ENCODE results near the gene LRRC27. TPM values are rescaled to one million over a fixed set of nuclear protein-coding genes. Genes with fewer than 3 reads are reported as not detected.

Gene LRRC27
- polyA plus RNA-seq, 3 donors = 26.3 to 31.9 (median 26.8) TPM

DNA sequence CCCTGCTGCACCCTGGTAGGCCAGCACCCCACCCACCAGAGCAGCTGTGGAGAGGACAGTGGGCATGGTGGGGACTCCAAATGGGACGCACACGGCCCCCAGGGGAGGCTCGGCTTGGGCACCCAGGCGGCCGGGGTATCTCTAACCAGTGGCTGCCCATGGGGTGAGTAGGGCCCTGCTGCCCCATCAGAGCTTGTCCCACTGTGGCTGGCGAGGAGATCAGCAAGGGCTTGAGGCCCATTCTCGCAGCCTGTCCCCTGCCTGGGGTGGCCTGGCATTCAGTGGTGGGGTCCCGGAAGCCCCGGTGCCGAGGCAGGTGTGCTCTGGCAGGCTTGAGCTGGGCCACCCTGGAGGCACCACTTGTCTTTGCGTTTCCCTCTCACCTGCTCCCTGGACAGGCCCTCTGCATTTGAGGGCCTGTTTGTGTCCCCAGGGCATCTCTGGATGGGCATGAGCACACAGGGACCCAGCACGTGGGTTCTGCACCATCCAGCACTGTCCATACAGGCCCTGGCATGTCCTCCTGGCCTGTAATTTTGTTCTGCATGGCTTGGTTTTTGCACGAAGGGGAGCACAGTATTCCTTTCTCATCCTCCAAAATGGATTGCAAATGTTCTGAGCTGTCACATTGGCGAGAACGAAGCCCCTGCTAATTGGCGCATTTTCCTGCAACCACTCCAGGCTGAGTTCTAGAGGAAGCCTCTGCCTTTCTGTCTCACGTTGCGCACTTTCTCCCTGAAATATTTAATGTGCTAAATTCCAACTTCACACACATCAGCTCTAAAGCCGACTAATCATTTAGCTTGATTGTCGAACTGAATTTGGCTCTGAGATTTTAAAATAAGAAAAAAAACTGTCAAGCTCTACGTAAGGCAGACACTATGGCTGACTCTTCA is 92.2 kb downstream of the LRRC27 start:
- no peak for DNase-seq (ENCODE audit: extremely low read depth in 1 of 11, low read depth in 9 of 11, low spot score in 4 of 11)

DNA sequence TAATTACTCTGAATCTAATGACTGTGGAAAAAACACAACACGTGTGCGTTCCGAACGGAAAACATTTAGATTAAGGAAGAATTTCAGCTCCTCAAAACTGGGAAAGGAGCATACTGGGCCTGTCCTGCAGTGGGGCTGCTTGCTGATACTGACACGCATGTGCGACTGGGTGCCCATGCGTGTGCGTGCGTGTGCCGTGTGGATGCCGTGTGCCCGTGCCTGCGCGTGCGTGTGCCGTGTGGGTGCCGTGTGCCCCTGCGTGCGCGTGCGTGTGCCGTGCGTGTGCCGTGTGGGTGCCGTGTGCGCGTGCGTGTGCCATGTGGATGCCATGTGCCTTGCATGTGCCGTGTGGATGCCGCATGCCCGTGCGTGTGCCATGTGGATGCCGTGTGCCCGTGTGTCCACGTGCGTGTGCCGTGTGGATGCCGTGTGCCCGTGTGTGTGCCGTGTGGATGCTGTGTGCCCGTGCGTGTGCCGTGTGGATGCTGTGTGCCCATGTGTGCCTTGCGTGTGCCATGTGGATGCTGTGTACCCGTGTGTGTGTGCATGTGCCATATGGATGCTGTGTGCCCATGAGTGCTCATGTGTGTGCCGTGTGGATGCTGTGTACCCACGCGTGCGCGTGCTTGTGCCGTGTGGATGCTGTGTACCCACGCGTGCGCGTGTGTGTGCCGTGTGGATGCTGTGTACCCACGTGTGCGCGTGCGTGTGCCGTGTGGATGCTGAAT is 93.2 kb downstream of the LRRC27 start:
- no peak for DNase-seq (ENCODE audit: extremely low read depth in 1 of 11, low read depth in 9 of 11, low spot score in 4 of 11)

DNA sequence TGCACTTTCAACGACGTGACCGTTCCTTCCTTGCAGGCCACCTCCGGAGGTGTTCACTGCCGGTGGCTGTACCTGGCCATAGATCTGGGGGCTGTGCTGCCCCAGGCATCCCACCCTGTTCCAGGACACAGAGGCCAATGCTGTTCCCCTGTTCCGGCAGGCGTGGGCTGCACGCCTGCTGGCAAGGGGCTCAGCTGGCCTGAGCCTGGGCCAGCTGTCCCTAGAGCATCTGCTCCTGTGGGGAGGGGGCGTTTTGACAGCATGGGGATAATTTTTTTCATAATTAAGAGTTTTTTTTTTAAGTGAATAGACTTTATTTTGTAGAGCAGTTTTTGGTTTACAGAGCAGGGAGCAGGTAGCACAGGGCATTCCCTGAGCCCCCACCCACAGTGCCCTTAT is 93.8 kb downstream of the LRRC27 start:
- DNase-seq (ENCODE audit: extremely low read depth in 1 of 11, low read depth in 9 of 11, low spot score in 4 of 11) = no peak

DNA sequence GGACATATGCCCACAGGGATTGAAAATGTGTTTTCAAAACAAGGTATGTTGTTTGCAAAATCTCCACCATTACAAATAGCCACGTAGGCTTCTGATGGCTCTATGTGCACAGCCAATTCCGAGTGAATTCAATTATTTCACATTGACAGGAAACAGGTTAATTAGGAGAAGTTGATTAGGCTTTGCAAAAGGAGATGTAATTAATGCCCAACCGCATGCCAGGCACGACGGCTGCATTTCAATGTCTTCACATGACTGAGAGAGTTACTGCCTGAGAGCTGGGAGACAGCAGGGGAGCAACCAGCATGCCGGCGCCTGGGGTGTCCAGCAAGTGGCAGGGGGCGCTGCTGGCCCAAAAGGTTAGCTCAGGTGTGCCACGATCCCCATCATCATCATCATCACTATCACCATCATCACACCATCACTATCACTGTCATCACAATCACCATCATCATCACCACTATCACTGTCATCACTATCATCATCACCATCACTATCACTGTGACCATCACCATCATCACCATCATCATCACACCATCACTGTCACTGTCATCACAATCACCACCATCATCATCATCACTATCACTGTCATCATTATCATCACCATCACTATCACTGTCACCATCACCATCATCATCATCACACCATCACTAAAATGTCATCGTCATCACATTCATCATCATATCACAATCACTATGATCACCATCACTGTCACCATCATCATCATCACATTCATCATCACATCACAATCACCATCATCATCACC is 95.2 kb downstream of the LRRC27 start:
- DNase-seq (ENCODE audit: extremely low read depth in 1 of 11, low read depth in 9 of 11, low spot score in 4 of 11) = no peak

DNA sequence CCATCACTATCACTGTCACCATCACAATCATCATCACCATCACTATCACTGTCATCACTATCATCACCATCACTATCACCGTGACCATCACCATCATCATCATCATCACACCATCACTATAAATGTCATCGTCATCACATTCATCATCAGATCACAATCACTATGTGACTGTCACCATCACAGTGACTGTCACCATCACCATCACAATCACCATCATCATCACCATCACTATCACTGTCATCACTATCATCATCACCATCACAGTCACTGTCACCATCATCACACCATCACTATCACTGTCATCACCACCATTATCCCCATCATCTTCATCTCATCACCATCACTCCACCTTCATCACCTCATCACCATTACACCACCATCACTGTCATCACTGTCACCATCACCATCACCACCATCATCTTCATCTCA is 96.0 kb downstream of the LRRC27 start:
- DNase-seq (ENCODE audit: extremely low read depth in 1 of 11, low read depth in 9 of 11, low spot score in 4 of 11) = no peak

DNA sequence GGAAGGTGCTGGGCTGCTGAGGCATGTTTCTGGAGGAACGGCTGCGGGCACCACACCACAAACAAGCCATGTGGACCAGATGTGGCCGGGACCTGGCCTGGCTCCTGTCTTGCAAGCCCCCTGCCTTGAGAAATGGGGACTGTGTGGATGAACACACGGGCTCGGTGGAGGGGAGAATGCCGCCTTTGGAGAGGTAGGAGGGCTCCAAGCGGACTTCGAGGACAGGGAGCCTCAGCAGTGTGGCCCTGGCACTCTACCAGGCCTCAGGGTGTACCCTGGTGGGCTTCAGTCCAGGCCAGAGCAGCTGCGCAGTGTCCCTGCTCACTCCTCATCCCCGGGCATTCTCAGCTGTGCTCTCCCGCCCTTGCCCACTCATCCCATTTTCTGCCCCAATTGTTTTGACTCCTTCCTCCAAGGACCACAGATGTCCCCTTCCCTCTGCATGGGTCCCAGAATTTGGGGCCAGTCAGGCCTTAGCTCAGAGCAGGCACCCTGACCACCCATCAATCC is 96.5 kb downstream of the LRRC27 start:
- DNase-seq (ENCODE audit: extremely low read depth in 1 of 11, low read depth in 9 of 11, low spot score in 4 of 11) = no peak

Other genes starting within 250 kb of the LRRC27 start
- gene DPYSL4, start 145.2 kb upstream of the LRRC27 start, polyA plus RNA-seq (ENCODE audit: insufficient read length in 3 of 3) = 10 to 100 TPM; 13.6 to 22.5 (median 15.0) TPM
- gene STK32C, start 24.2 kb upstream of the LRRC27 start, polyA plus RNA-seq (ENCODE audit: insufficient read length in 3 of 3) = 10 to 100 TPM; 11.6 to 13.9 (median 12.9) TPM
- gene PWWP2B, start 65.0 kb downstream of the LRRC27 start, polyA plus RNA-seq (ENCODE audit: insufficient read length in 3 of 3) = 10 to 100 TPM in 2 of 3 donors, 1 to 10 TPM in 1; 5.9 to 10.7 (median 10.1) TPM
- gene INPP5A, start 205.6 kb downstream of the LRRC27 start, polyA plus RNA-seq (ENCODE audit: insufficient read length in 3 of 3) = 10 to 100 TPM; 30.7 to 33.1 (median 31.3) TPM

All from renal cortex interstitium (tissue), 11 donors.